ENCODE measurements around the gene AAR2.

AAR2 gene

DNA sequence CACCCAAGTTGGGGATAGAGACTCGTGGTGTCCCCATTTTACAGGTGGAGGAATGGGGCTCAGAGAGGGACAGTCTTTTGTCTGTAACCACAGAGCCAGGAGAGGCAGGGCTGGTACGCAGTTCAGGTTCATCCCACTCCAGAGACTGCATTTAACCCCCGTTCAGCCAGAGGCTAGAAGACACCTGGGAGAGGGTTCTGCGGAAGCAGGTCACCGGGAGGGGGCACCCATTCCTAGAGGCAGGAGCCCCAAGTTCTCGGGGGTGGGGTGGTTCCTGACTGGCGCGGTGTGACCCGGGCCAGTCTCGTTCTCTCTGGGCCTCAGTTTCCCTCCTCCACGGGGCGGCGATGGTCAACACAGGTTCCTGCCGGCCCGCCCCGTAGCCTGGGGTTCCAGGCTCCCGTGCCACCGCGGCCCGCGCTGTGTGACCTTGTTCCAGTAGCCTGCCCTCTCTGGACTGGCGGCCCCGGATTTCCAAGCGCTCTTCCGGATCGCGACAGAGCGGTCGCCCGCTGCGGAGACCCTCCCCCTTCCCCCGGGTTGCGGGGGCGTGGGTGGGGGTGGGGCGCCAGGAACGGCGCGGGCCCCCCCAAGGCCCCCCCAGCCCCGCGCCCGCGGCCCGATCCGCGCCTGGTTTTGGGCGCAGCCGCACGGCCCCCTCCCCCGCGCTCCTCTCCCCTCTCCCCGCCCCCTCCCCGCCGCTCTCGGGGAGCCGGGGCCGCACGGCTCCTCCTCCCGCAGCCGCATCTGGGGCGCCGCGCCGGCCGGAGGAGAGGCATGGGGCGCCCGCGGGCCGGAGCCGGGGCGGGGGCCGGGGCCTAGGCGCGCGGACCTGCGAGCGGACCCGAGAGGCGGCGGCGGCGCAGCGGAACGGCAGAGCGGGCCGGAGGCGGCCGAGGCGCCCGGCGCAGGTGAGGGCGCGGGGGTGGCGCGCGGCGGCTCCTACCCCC is 69.6 kb downstream of the AAR2 start, which contains the start of gene DLGAP4:
Gene DLGAP4 (plus strand): TSS at position 738 of the 950 bp plus-strand sequence. CDS start 125,379 bp downstream, outside the sequence.
- no peaks in the 10 kb centered on the region for H3K79me2 ChIP-seq (ENCODE audit: insufficient read depth, low read depth)
- no peaks in the 10 kb centered on the region for H3K4me1 ChIP-seq (ENCODE audit: low read depth, poor library complexity, severe bottlenecking)
- TF ChIP-seq CTCF (conservative IDR thresholded peaks at IDR 0.05; ENCODE audit: low read depth, low read length), result no peak
- H3K9ac ChIP-seq, result no peak within 1 kb of the TSS
- H4K20me1 ChIP-seq (ENCODE audit: insufficient read depth), result no peaks in the 10 kb centered on the region
- no peaks in the 10 kb centered on the region for H3K36me3 ChIP-seq (ENCODE audit: insufficient read depth)
- H2AFZ ChIP-seq (ENCODE audit: low read depth), result no peak within 1 kb of the TSS
- H3K27ac ChIP-seq, result no peak within 1 kb of the TSS
- H3K4me2 ChIP-seq, result no peak within 1 kb of the TSS
- H3K4me3 ChIP-seq (IDR thresholded peaks at IDR 0.05; ENCODE audit: insufficient read depth, low read depth, low read length), result no peak within 1 kb of the TSS
- H3K27me3 ChIP-seq (ENCODE audit: insufficient read depth, low read depth), result peaks cover 53% of the 10 kb centered on the region

Measured in KMS-11 (cell line).